Upper lobe of left lung (tissue), 4 donors: ENCODE measurements around the gene HMCES.

Source experiments
- CTCF ChIP-seq, 6 experiments: fragments of 450-650 bp in 4 of 6; fragments of 200-600 bp in 2 of 6; sonication (generic) in 2 of 6; IDR thresholded peaks; one replicate each; pipeline ENCODE4 v1.5.1; 2016 to 2019; ENCODE audit warnings: antibody characterized with exemption in 6 of 6
- POLR2AphosphoS5 ChIP-seq, 2 donors: sonication (generic); formaldehyde crosslinking; IDR thresholded peaks; one replicate each; pipeline ENCODE4 v1.5.1; 2017; ENCODE audit warnings: antibody characterized with exemption in 2 of 2

GRCh38 chr3:129316248-129317013 lies 37.8 kb downstream of the HMCES start:
- peak; percentile 100 for TF ChIP-seq POLR2AphosphoS5 (IDR thresholded peaks at IDR 0.05)
- TF ChIP-seq CTCF (IDR thresholded peaks at IDR 0.05): peak in 5 of 6 experiments; percentile 40 to 59 (median 55)
